ENCODE measurements around the gene TAPT1. TPM values are rescaled to one million over a fixed set of nuclear protein-coding genes. Genes with fewer than 3 reads are reported as not detected.

The TAPT1 gene
- total RNA-seq, 1 donor from 2014 or later, result 34.8 TPM

DNA sequence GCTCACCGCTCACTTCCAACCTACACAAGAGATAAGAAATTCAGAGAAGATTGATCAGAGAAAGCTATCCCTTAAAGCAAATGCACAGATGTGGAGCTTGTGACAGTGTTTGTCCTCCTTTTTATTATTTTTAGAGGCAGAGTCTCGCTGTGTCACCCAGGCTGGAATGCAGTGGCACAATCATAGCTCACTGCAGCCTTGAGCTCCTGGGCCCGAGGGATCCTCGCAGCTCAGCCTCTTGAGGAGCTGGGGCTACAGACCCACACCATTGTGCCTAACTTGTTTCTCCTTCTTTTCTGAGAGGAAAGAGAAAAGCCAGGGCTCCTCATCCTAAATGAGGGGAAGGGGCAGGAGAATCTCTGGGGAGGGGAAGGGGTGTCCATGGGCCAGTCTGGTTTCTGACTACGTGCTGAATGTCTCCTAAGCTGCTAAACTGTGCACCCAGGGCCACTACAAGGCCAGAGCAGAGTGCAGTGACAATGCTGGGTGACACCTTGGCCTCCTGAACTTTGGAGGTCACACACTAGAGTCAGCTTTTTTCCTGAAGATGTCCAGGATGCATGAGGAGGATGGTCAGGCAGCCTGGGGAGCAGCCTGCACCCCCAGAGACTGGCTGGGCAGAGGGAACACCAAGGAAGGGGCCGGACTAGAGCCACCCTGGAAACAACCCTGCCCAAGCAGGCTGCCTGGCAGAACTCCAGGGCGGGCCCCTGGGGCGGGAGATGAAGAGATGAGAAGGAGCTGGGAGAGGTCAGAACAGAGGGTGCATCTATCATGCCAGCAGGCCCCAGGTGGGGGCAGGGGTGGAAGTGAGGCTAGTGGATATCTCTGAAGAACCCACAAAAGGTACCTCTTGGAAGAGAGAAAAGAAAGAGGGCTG lies 87.0 kb downstream of the TAPT1 start:
- no peak overlapping the region for H3K4me3 Mint-ChIP-seq
- H3K36me3 Mint-ChIP-seq, result no peaks in the 10 kb centered on the region
- DNase-seq (ENCODE audit: extremely low spot score, unreplicated experiment), result no peak
- peaks cover 19% of the 10 kb centered on the region for H3K9me3 Mint-ChIP-seq
- TF ChIP-seq, protein P1, sequence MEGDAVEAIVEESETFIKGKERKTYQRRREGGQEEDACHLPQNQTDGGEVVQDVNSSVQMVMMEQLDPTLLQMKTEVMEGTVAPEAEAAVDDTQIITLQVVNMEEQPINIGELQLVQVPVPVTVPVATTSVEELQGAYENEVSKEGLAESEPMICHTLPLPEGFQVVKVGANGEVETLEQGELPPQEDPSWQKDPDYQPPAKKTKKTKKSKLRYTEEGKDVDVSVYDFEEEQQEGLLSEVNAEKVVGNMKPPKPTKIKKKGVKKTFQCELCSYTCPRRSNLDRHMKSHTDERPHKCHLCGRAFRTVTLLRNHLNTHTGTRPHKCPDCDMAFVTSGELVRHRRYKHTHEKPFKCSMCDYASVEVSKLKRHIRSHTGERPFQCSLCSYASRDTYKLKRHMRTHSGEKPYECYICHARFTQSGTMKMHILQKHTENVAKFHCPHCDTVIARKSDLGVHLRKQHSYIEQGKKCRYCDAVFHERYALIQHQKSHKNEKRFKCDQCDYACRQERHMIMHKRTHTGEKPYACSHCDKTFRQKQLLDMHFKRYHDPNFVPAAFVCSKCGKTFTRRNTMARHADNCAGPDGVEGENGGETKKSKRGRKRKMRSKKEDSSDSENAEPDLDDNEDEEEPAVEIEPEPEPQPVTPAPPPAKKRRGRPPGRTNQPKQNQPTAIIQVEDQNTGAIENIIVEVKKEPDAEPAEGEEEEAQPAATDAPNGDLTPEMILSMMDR (conservative IDR thresholded peaks at IDR 0.05), result no peak
- H3K4me1 Mint-ChIP-seq (ENCODE audit: unreplicated experiment), result peaks cover 9% of the 10 kb centered on the region
- H3K27ac Mint-ChIP-seq, result no peak overlapping the region
- H3K27me3 Mint-ChIP-seq, result no peaks in the 10 kb centered on the region

DNA sequence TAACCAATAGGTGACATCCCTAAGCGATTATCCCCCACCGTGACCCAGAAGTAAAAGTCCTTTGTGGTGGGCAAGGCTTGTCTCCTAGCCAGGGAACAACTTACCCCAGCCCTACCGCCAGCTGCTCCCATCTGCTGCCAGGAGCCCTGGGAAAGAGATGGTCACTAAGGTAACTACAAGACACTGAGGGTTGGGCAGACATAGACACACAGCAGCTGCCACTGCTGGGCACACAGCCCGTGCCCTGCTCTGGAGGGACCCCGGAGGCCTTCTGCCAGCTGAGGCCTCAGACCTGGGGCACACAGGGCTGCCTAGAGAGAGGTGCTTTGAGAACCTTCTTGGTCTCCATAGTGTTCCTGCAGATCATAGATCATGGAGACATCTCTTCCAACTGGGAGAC lies 89.4 kb downstream of the TAPT1 start:
- Mint-ChIP-seq H3K9me3 (peaks cover 14% of the 10 kb centered on the region), H3K36me3 (no peaks in the 10 kb centered on the region), H3K4me1 (ENCODE audit: unreplicated experiment) (peaks cover 9% of the 10 kb centered on the region), H3K27ac (no peak overlapping the region), H3K4me3 (no peak overlapping the region), H3K27me3 (no peaks in the 10 kb centered on the region)
- TF ChIP-seq, protein P1 (conservative IDR thresholded peaks at IDR 0.05), result no peak
- no peak for DNase-seq (ENCODE audit: extremely low spot score, unreplicated experiment)

DNA sequence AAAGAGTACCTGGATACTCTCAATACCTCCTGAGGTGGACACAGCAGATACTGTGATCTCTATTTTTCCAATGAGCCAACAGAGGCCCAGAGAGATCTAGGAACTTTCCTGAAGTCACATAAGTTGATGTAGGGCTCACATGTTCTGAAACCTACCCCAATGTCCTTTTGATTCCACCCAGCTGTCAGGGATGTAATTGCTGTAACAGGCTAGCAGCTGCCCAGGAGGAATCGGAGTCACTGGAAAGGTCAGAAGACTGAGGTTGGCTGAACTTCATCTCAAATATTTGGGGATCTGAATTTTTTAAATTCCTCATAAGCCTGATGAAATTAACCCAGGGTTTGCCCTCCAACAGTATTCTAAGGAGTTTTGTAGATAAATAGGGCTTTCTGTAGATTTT lies 90.0 kb downstream of the TAPT1 start:
- Mint-ChIP-seq H3K36me3 (no peaks in the 10 kb centered on the region), H3K9me3 (peaks cover 10% of the 10 kb centered on the region), H3K27ac (no peak overlapping the region), H3K4me3 (no peak overlapping the region), H3K27me3 (no peaks in the 10 kb centered on the region), H3K4me1 (ENCODE audit: unreplicated experiment) (peaks cover 9% of the 10 kb centered on the region)
- TF ChIP-seq, protein P1 (conservative IDR thresholded peaks at IDR 0.05), result no peak
- DNase-seq (ENCODE audit: extremely low spot score, unreplicated experiment), result no peak

DNA sequence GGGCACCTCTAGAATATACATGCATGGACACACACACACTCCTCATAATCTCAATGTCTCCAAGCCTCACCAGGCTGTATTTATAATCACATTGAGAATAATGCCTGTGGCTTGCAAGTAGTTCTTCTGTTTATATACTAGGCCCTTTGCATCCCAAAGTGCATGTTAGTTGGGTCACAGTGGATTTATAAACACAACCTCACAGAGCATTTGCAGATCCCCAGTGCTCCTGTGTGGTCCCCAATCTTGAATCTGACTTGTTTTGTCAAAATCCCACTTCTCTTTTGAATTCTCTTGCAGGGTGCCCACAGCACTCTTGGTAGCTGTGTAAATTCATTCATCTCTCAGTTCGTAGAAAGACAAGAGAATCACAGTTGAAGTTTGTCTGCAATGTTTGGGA lies 92.9 kb downstream of the TAPT1 start:
- Mint-ChIP-seq H3K36me3 (no peaks in the 10 kb centered on the region), H3K27me3 (no peaks in the 10 kb centered on the region), H3K27ac (no peak overlapping the region), H3K9me3 (no peaks in the 10 kb centered on the region), H3K4me1 (ENCODE audit: unreplicated experiment) (no peaks in the 10 kb centered on the region), H3K4me3 (no peak overlapping the region)
- no peak for DNase-seq (ENCODE audit: extremely low spot score, unreplicated experiment)
- TF ChIP-seq, protein P1 (conservative IDR thresholded peaks at IDR 0.05), result no peak

DNA sequence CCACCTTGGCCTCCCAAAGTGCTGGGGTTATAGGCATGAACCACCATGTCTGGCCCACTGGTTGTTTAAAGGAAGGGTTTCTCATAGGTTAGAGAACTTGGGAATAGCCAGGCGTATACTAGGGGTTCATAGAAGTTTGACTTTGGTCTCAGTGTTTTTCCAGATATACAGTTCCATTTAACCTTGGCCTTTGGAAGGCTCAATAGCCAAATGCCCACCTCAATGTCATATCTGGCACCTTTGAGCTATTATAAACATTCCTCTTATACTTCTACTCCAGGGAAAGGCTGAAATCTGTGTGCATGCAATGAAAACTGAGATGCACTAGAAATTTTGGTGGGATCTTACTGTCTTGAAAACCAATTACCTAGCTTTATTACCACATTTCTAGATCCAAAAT lies 95.0 kb downstream of the TAPT1 start:
- no peaks in the 10 kb centered on the region for H3K9me3 Mint-ChIP-seq
- TF ChIP-seq, protein P1 (conservative IDR thresholded peaks at IDR 0.05), result no peak
- H3K4me3 Mint-ChIP-seq, result no peak overlapping the region
- H3K27me3 Mint-ChIP-seq, result no peaks in the 10 kb centered on the region
- H3K27ac Mint-ChIP-seq, result no peak overlapping the region
- no peak for DNase-seq (ENCODE audit: extremely low spot score, unreplicated experiment)
- no peaks in the 10 kb centered on the region for H3K36me3 Mint-ChIP-seq
- no peaks in the 10 kb centered on the region for H3K4me1 Mint-ChIP-seq (ENCODE audit: unreplicated experiment)

Data from type B pancreatic cell (in vitro differentiated cells).